Ovary (tissue), 9 donors: ENCODE data around the gene GP1BB. TPM values are rescaled to one million over a fixed set of nuclear protein-coding genes. Genes with fewer than 3 reads are reported as not detected.

Source experiments
- DNase-seq, 5 donors: peaks; one replicate each; pipeline ENCODE4 v3.0.0-alpha.2; 2019 to 2020
- H3K27ac ChIP-seq, 2 donors: fragments of 200-600 bp; one replicate each; pipeline versions ENCODE4 v1.5.1 to v1.8.0; 2019 to 2022
- H3K27me3 ChIP-seq: fragments of 200-600 bp; one replicate; pipeline ENCODE4 v1.8.0; 2022
- H3K36me3 ChIP-seq: fragments of 200-600 bp; sonication (generic); one replicate; pipeline ENCODE4 v1.5.1; 2019
- H3K4me1 ChIP-seq: one replicate; pipeline ENCODE4 v1.8.1; 2013; ENCODE audit warnings: mild to moderate bottlenecking, moderate library complexity; ENCODE audit not compliant: insufficient read depth
- H3K4me3 ChIP-seq: fragments of 200-600 bp; sonication (generic); one replicate; pipeline ENCODE4 v1.5.1; 2017
- H3K9me3 ChIP-seq, 2 donors: fragments of 200-600 bp in 1 of 2; sonication (generic) in 1 of 2; one replicate each; pipeline versions ENCODE4 v1.5.1 to v1.8.1; 2013 to 2019; ENCODE audit warnings: mild to moderate bottlenecking in 1 of 2, moderate library complexity in 1 of 2
- CTCF ChIP-seq, 3 donors: fragments of 450-650 bp in 2 of 3; fragments of 200-600 bp in 1 of 3; IDR thresholded peaks; one replicate each; pipeline versions ENCODE4 v1.5.1 to v1.8.0; 2016 to 2022; ENCODE audit warnings: antibody characterized with exemption in 3 of 3, mild to moderate bottlenecking in 1 of 3
- EP300 ChIP-seq: sonication (generic); formaldehyde crosslinking; IDR thresholded peaks from one replicate; pipeline ENCODE4 v1.6.1; 2017; ENCODE audit warnings: antibody characterized with exemption
- POLR2A ChIP-seq: fragments of 450-650 bp; IDR thresholded peaks from one replicate; pipeline ENCODE4 v1.6.1; 2017; ENCODE audit warnings: antibody characterized with exemption, mild to moderate bottlenecking, moderate library complexity
- WGBS, 3 donors: extraction: QIAGEN DNeasy Blood & Tissue Kit in 1 of 3; methylation state at CpG; one replicate each; pipeline versions ENCODE4 v1.1.5 to v1.1.7; 2013 to 2017; 5-methylcytosine and 5-hydroxymethylcytosine counted together
- intact Hi-C, 4 donors: fragments of 100-400 bp; cut with DNase I; formaldehyde crosslinking; loops; one replicate each; pipeline versions ENCODE4 v1.11.0 to v1.15.1; 2022 to 2023
- polyA plus RNA-seq, 2 donors: library from polyadenylated mRNA; stranded (reverse); fragments of 200-250 nt in 1 of 2; fragments of 350-450 nt in 1 of 2; fragmentation: Illumina TruSeq in 1 of 2; extraction: RNeasy Lipid Tissue Mini Kit (QIAGEN cat#74804) in 1 of 2; gene quantifications; one replicate each; pipeline ENCODE4 v1.2.3, GENCODE V29; 2013 to 2014
- total RNA-seq, 7 donors: library from RNA; depleted of rRNA in 2 of 7; stranded (reverse); fragments of >200 nt in 2 of 7; fragmentation: NEBNext Ultra II Directional in 3 of 7; extraction: Animal tissue kit (Norgen Biotek cat#: 25700) in 3 of 7; gene quantifications; one replicate each; pipeline versions ENCODE4 v1.1.0 to v1.2.4, GENCODE V29; 2016 to 2023
- donor health status: DM: no; HTN: no; CAD: no; lungs with moderate emphysema.
- donor health status: DM: no; HTN: no; CAD: no.
- donor health status: Bipolar disorder and iron deficiency.
- donor health status: DM: yes; HTN: yes; CAD: no.
- donor health status: DM: no; HTN: no; CAD: no.
- donor health status: DM: yes; HTN: yes; CAD: no.

Gene GP1BB
- total and polyA plus RNA-seq, 9 donors, result 0.71 to 21.5 (median 7.7) TPM; not detected in 1

- 87 to 90% (median 88%) methylated on average over 6 of the region's 6 CpGs for WGBS, 3 donors
- no peak for DNase-seq
- H3K36me3 ChIP-seq, result no peaks in the 10 kb centered on the region
- TF ChIP-seq EP300, result no peak
- TF ChIP-seq CTCF (IDR thresholded peaks at IDR 0.05), result no peak
- TF ChIP-seq POLR2A, result no peak
- no peaks in the 10 kb centered on the region for H3K4me1 ChIP-seq
- no peak overlapping the region for H3K4me3 ChIP-seq
- H3K27me3 ChIP-seq, result no peaks in the 10 kb centered on the region
- H3K27ac ChIP-seq, result no peak overlapping the region
- H3K9me3 ChIP-seq, result no peaks in the 10 kb centered on the region
- intact Hi-C loops, result no loop called here
Measured at GRCh38 chr22:19700790-19701419, 22.4 kb upstream of the GP1BB start.

GRCh38 chr22:19701420-19702145, 21.8 kb upstream of the GP1BB start:
- Histone ChIP-seq H3K27me3 (no peaks in the 10 kb centered on the region), H3K4me3 (no peak overlapping the region), H3K9me3 (no peaks in the 10 kb centered on the region), H3K27ac (no peak overlapping the region), H3K4me1 (no peaks in the 10 kb centered on the region), H3K36me3 (no peaks in the 10 kb centered on the region)
- DNase-seq, result no peak
- whole genome bisulfite sequencing, 3 donors, result 78 to 85% (median 84%) methylated on average over 10 of the region's 10 CpGs
- TF ChIP-seq POLR2A (no peak), EP300 (no peak), CTCF (IDR thresholded peaks at IDR 0.05) (no peak)
- intact Hi-C loops, result no loop called here

GRCh38 chr22:19703869-19704268, 19.5 kb upstream of the GP1BB start:
- DNase-seq, result no peak
- Histone ChIP-seq H3K9me3 (no peaks in the 10 kb centered on the region), H3K4me1 (no peaks in the 10 kb centered on the region), H3K36me3 (no peaks in the 10 kb centered on the region), H3K27ac (no peak overlapping the region), H3K4me3 (no peak overlapping the region), H3K27me3 (no peaks in the 10 kb centered on the region)
- 75 to 81% (median 77%) methylated on average over 9 of the region's 9 CpGs for WGBS, 3 donors
- no peak for TF ChIP-seq POLR2A
- TF ChIP-seq EP300, result no peak
- TF ChIP-seq CTCF (IDR thresholded peaks at IDR 0.05), result no peak
- intact Hi-C loops, result no loop called here

GRCh38 chr22:19704355-19705015, 18.9 kb upstream of the GP1BB start:
- no peaks in the 10 kb centered on the region for H3K36me3 ChIP-seq
- WGBS, 3 donors, result 75 to 83% (median 79%) methylated on average over 15 of the region's 15 CpGs
- intact Hi-C loops, result no loop called here

More at GRCh38 chr22:19704355-19705015, 18.9 kb upstream of the GP1BB start:
- Histone ChIP-seq H3K4me3 (no peak overlapping the region), H3K4me1 (no peaks in the 10 kb centered on the region), H3K9me3 (no peaks in the 10 kb centered on the region), H3K27me3 (no peaks in the 10 kb centered on the region), H3K27ac (no peak overlapping the region)
- TF ChIP-seq CTCF (IDR thresholded peaks at IDR 0.05) (no peak), POLR2A (no peak), EP300 (no peak)
- no peak for DNase-seq
